Stimulated activated CD8-positive, alpha-beta memory T cell treated with anti-CD3 and anti-CD28 coated beads, Interleukin-4, amount 100 ng/mL, for 48 hours (primary cell): ENCODE results near the gene PUS7.
A peak's percentile ranks its signal among the peaks of the same experiment; 100 is the strongest.
"Not testable (repeated sequence)": the region's sequence is repeated elsewhere in the genome, so short reads cannot be mapped to it uniquely, and the experiment has no call there.

Source experiments
- DNase-seq: peaks from one replicate; pipeline ENCODE4 v3.0.0-alpha.2; 2020

PUS7 gene, protein sequence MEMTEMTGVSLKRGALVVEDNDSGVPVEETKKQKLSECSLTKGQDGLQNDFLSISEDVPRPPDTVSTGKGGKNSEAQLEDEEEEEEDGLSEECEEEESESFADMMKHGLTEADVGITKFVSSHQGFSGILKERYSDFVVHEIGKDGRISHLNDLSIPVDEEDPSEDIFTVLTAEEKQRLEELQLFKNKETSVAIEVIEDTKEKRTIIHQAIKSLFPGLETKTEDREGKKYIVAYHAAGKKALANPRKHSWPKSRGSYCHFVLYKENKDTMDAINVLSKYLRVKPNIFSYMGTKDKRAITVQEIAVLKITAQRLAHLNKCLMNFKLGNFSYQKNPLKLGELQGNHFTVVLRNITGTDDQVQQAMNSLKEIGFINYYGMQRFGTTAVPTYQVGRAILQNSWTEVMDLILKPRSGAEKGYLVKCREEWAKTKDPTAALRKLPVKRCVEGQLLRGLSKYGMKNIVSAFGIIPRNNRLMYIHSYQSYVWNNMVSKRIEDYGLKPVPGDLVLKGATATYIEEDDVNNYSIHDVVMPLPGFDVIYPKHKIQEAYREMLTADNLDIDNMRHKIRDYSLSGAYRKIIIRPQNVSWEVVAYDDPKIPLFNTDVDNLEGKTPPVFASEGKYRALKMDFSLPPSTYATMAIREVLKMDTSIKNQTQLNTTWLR

DNA sequence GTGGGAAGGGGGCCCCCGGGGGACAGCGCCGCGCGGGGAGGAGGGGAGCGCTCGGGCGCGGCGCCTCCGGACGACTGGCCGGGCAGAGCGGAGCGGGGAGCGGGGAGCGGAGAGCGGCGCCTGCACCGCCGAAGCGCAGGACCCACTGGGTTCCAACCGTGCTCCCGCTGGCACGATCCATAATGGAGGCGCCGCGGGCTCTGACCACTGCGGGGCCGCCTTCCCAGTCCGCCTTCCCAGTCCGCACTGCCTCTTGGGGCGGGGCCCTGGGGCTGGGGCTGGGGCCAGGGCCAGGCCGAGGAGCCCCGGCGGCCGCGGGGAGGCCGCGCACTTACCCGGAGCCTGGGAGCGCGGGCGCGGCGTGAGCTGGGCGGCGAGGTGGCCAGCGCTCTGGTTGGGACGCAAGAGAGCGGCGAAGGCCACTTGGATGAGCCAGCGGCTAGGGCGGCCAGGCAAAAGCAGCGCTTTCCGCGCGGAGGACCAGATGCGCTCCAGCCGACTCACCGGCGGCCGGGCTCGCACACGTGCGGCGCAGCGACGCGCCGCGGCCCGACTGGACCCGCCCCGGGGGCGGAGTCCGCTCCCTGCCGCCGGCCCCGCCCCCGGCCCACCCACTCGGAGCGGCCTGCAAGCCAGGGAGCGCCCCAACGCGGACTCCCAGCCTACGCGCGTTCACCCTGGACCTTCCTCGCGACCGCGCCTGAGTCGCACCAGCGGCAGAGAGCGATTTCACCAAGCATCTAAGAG lies at the start of gene PUS7:
TSS of gene PUS7 (minus strand) at position 555 of the 747 bp plus-strand sequence. CDS start 13,759 bp downstream, outside the sequence.
- peak; percentile 87 for DNase-seq

DNA sequence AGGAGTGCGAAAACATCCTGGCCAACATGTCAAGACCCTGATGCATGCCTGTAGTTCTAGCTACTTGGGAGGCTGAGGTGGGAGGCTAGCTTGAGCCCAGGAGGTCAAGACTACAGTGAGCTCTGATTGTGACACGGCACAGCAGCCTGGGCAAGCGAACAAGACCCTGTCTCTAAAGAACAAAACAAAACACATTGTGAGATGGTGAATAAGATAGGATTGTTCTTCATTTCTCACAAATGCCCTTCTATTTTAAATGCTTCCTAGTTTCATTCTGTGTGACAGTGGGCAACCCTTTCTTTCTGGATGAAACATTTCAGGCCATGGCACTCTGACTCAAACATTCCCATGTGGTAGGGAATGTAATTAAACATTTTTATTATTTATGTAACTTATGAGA lies 45.8 kb upstream of the PUS7 start:
- DNase-seq, result no peak

DNA sequence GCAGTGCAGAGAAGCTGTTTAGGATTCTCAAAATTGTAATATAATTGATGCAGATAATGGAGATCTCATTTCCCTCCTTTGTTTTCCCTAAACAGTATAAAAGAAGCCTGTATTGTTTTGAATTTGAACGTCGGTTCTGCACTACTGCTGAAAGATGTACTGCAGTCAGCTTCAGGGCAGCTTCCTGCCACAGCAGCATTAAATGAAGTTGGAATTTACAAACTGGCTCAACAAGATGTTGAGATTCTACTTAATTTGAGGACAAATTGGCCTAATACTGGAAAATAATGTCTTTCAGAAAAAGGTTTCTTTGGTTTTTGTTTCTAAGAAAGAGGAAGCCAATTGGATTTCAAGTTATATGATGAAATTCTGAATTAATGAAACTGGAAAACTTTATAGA lies 45.0 kb upstream of the PUS7 start:
- DNase-seq, result no peak

DNA sequence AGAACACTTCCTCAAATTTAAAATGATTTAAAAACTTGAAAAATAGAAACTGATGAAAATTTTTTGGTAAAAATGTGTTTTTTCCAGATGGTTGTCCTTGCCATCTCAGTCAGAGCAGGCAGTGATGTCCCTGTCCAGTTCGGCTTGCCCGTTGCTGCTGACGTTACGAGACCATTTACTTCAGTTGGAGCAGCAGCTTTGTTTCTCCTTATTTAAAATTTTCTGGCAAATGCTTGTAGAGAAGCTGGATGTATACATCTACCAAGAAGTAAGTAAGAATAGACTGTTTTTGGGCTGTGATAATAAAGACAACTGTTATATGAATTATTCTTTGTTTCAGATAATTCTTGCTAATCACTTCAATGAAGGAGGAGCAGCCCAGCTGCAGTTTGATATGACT lies 43.1 kb upstream of the PUS7 start:
- no peak for DNase-seq

DNA sequence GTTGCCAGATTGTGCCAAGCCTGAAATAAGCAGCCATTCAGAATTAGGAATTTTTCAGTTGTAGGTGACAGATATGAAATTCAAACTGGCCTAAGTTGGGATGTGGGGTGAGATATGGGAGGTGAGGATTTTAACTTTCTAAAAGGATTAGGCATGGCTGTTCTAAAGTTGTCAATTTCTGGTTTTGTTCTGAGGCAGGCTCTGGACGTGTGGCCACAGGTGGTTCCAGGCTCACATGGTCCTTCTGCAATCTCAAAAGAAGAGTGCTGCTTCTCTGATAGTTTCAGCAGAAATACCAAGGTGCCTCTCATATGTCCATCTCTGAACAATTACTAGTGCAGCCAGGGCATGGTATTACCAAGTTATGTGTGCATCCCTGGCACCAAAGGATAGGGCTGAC lies 37.9 kb upstream of the PUS7 start:
- DNase-seq, result no peak

DNA sequence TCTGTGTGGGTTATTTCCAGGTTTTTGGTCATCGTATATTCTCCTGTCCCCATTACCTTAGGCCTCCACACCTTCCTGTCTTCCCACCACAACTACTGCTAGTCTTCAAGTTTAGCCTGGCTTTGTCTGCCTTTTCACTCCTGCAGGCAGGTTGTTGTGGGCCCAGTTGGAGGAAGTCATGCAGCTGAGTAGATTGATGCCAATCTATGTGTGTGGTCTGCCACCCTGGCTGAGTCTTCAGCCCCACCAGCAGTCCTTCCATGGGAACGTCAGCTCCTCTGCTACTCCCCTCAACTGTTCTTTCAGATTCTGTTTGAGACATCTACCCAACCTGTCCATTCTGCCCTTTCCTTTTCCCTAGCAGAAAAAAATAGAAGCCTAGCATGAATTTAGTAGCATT lies 16.3 kb upstream of the PUS7 start:
- DNase-seq, result no peak

DNA sequence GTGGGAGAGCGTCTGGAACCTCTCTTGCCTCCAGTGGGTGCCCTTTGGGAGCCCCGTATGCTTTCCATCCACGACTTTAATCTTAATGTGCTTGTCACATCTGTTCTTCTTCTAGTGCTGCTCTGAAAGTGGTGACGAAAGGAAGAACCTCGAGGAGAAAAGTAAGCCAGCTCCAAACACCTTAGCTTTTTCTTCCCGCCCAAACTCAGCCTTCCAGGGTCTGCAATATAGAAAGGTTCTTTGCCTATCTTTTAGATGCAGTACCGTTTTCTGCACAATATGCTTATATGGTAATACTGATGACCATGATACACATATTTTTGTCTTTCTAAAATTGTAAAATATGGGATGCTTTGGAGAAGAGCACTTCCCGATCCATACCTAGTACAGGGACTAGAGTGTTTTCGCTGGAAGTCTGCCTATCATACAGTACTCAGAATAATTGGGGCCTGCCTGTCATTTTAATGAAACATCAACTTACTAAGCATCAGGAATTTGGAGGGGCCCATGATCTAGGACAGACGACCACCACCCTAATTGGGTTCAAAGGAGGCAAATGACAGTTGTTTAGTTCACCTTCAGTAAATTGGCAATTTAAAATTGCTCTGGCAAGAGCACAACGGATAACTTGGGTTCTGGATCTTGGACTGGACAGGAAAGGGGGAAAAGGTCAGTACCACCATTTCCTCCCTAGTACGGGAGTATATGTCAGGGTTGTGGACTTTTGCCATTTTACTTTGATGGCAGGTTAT lies 10.8 kb upstream of the PUS7 start:
- no peak for DNase-seq

DNA sequence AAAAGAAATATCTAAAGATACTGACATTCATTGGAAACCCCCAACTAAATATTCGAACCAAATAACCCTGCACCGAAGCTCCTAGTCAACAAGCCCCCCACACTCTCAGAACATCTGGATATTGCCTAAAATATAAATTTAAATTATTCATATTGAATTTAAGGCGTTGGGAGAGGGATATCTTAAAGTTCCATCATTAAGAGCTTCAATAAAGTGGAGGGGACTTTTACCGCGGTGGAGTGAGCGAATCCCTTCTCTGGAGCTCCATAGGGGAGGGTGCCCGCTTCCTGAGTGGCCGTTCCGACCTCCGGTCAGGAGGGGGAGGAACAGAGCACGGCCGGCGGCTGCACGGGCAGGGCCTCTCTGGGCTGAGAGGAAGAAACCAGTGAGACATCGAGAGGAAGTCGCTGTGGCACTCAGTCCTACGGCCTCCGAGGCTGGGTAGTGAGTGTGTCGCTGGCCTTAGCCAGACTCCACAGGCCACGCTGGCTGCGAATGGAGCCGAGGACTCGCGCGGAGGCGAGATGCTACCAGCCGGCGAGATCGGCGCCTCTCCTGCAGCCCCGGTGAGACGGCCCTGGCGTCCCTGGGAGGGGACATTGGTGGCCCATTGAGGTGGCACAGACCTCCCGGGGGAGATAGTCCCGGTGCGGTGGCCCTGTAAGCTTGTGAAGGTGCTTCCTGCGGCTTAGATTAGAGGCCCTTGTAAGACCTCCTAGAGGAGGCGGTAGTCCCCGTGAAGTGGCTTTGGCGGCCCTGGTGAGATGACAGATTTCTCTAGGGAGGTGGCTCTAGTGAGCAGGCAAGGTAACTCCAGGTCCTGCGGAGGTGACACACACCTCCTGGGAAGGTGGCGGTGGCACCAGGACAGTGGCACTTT lies 10.0 kb upstream of the PUS7 start, which contains the start of gene RINT1:
TSS of gene RINT1 (plus strand) at position 410 of the 880 bp plus-strand sequence. CDS start at position 525, 115 bp downstream.
- peak; percentile 94 for DNase-seq

DNA sequence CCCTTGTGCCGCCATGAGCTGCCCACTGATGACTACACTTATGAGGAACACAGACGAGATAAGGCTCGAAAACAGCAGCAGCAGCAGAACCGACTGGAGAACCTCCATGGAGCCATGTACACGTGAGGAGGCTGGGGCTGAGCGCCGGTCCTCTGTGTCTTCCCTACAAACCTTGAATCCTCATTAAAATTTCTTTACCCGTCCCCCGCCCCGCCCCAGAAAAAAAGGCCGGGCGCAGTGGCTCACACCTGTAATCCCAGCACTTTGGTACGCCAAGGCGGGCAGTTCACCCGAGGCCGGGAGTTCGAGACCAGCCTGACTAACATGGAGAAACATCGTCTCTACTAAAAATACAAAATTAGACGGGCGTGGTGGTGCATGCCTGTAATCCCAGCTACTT lies 8.5 kb upstream of the PUS7 start:
- no peak for DNase-seq

DNA sequence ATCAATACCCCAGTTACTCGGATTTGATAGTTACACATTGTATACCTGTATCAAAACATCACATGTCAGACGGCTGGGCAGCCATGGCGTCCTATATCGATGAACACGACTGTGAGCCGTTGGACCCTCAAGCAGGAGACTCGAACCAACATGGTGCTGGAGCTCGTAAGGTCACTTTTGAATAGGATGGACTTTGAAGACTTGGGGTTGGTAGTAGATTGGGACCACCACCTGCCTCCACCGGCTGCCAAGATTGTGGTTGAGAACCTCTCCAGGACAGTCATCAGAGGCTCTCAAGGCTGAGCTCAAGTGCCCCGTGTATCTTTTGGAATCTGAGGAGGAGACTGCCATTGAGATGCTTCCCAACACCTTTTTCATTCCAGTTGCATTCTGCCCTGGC lies 8.1 kb upstream of the PUS7 start:
- DNase-seq, result no peak

DNA sequence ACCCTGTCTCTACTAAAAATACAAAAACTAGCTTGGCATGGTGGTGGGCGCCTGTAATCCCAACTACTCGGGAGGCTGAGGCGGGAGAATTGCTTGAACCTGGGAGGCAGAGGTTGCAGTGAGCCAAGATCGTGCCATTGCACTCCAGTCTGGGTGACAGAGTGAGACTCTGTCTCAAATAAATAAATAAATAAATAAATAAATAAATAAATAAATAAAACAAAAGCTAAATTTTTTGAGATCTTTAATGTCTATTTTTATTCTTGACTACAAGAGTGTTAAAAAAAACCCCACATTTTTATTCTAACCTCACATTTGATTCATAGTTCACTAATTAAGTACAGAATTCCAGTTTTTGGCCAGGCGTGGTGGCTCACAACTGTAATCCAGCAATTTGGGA lies 5.7 kb upstream of the PUS7 start:
- not testable (repeated sequence) for DNase-seq

DNA sequence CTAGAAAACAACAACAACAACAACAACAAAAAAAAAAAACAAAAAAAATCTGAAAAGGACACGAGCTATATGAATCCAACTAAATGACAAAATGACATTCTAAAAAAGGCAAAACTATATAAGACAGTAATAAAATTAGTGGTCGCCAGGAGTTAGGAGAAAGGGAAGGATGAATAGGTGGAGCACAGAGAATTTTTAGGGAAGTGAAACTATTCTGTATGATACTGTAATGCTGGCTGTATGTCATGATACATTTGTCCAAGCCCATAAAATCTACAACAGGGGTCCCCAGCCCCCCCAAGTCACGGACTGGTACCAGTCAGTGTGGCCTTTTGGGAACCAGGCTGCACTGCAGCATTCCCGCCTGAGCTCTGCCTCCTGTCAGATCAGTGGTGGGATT lies 2.8 kb upstream of the PUS7 start:
- DNase-seq, result no peak

DNA sequence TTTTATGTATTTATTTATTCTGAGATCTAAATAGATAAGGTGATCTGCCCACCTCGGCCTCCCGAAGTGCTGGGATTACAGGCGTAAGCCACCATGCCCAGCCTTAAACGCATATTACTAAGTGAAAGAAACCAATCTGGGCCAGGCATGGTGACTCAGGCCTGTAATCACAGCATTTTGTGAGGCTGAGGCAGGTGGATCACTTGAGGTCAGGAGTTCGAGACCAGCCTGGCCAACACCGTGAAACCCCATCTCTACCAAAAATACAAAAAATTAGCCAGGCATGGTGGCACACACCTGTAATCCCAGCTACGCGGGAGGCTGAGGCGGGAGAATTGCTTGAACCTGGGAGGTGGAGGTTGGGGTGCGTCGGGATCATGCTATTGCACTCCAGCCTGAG lies 2.4 kb upstream of the PUS7 start:
- DNase-seq, result not testable (repeated sequence)

DNA sequence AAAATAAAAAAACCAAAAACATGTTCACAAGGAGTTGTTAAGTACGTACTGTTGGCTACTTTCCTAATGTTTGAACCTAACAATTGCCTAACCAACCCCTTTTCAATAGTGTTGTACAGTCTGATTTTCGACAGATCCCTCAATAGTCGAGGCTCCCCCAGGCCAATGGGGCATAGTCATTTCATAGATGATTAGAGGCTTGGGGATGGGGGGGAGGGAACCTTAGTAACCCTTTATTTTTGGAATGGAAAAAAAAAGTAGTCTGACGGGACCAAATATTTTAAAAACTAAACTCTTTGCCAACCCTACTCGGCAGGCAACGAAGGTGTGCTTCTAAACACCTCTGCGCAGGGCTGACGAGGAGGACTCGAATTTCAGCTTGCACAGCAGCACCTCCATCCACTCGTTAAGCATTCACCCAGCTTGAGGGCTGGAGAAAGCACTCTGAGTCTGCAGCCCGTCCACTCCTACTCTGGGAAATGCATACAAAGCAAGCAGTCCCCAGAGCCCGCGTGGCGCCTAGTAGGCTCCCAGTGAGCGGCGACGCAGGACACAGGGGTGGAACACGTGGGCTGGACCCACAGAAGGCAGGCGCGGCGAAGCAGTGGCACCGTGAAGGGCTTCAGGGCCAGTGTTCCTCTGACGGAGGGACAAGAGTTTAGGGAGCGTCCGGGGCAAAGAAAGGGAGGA lies 899 bp downstream of the PUS7 start:
- peak; percentile 69 for DNase-seq

DNA sequence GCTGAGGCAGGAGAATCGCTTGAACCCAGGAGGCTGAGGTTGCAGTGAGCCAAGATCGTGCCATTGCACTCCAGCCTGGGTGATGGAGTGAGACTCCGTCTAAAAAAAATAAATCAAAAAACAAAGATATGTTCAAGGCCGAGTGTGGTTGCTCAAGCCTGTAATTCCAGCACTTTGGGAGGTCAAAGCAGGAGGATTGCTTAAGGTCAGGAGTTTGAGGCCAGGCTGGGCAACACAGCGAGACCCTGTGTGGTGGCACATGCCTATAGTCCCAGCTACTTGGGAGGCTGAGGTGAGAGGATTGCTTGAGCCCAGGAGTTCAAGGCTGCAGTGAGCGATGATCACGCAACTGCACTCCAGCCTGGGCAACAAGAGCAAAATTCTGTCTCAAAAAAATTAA lies 1.5 kb downstream of the PUS7 start:
- not testable (repeated sequence) for DNase-seq

DNA sequence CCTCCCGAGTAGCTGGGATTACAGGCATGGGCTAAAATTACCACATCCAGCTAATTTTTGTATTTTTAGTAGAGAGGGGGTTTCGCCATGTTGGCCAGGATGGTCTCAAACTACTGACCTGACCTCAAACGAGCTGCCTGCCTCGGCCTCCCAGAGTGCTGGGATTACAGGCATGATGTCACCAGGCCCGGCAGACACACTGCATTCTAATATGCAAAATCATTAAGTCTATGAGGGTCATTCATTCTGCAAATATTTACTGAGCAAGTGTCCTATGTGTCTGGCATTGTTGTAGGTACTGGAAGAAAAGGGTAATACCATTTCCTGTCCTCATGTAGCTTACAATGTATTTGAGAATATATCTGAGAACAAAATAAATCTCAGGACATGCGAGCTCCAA lies 2.7 kb downstream of the PUS7 start:
- no peak for DNase-seq

DNA sequence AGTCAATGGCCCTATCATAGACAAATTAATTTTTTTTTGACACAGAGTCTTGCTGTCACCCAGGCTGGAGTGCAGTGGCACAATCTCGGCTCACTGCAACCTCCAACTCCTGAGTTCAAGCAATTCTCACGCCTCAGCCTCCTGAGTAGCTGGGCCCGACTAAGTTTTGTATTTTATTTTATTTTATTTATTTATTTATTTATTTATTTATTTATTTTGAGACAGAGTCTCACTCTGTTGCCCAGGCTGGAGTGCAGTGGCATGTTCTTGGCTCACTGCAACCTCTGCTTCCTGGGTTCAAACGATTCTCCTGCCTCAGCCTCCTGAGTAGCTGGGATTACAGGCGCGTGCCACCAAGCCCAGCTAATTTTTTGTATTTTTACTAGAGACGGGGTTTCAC lies 6.5 kb downstream of the PUS7 start:
- DNase-seq, result not testable (repeated sequence)

DNA sequence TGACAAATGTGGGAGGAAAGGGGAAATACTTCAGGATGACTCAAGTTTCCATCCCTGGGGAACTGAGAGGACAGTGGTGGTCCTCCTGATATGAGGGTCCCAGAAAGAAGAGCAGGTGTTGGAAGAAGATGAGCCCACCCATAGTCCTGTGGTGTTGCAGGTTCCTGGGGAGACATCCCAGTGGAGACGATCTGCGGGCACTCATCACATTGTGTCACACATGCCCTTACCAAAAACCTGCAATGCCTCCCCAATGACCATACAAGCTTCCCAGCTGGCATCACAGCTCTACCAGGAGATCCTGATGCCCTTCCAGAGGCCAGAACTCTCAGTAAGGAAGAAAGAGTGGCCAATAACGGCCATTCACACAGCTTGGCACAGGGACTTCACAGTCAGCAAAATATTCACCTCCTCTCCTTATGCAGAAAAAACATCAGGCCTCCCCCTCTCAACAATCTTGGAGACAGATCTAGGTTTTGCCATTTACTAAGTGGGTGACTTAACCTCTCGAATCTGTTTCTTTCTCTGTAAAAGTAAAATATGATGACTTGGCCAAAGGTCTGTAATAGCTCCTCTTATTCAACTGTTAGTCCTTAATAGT lies 9.0 kb downstream of the PUS7 start:
- no peak for DNase-seq

DNA sequence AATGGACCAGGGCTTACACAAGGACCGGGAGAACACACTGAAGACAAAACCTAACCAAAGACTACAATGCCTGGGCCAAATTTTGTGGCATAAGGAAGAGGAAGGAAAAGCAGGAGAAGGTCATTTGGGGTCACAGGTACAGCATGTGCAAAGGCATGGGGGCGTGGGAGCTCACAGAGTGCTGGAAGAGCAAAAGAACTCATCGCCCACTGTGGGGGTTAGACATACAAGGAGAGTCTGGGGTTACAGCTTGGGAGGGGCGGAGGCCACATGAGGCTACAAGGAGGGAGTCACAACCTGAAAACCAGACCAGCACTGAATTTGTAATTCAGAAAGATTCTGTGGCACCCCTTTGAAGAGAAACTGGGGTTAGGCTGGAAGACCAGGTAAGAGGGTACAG lies 9.7 kb downstream of the PUS7 start:
- no peak for DNase-seq

DNA sequence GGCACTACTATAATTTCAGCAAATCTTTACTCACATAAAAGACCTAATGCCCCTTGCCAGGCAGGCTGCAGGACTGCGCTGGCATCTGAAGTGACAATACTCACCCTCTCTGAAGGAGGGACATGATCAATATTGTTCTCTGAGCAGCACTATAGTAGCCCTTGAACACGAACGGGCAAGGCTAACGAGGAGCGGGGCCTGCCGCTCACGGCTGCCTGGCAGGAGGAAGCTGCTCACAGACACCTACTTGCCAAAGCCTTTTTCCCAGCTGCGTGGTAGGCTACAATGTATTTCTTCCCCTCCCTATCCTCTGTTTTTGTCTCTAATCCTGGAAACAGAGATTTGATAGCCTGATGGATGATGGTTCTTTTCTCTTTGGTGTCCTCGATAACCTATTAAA lies 19.9 kb downstream of the PUS7 start:
- DNase-seq, result no peak

DNA sequence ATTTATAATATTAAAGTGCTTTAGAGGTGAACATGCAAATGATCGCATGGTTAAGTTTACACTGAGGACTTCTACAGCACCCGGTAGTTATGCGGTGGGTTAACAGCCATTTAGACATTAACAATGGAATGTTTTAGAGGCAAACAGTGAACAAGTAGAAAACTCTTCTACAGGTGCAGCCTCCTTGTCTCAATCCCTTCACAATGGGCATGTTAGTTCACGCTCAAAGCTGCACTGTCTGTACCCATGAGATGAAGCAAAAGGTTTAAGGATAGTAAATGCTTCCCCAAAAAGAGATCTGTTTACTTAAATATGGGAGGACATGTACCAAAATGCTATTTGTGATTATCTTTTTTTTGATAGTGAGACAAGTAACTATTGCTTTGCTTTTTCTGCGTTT lies 25.1 kb downstream of the PUS7 start:
- DNase-seq, result no peak
